Measurements from ENCODE around the gene FUT3. TPM values are rescaled to one million over a fixed set of nuclear protein-coding genes. Genes with fewer than 3 reads are reported as not detected.

The FUT3 gene
- total and polyA plus RNA-seq, 8 donors = 3.3 to 13.9 (median 7.9) TPM

DNA sequence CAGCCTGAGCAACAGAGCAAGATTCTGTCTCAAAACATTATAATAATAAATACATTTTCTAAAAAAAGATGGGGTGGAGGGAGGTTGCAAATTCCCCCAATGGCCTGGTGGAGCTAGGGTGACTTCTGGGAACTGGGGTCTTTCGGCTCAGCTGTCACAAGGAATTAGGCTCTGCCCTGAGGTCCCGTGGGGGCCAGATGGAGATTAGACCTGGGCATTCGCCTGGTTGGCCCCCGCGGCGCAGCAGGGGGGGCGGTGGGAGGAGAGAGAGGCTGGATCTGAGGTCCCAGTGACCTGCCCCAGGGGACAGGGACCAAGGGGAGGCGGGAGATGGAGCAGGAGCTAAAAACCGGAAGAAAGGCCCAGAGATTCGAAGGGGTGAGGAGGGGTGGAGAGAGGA, 26.5 kb downstream of the FUT3 start:
- Histone ChIP-seq H3K36me3 (no peaks in the 10 kb centered on the region), H3K27me3 (no peaks in the 10 kb centered on the region), H3K27ac (no peak overlapping the region), H3K9me3 (no peaks in the 10 kb centered on the region), H3K4me1 (peaks cover 6 to 18% (median 6%) of the 10 kb centered on the region in 3 donors), H3K4me3 (no peak overlapping the region)
- FAIRE-seq = no peak
- no peak for ATAC-seq
- TF ChIP-seq, protein P1, sequence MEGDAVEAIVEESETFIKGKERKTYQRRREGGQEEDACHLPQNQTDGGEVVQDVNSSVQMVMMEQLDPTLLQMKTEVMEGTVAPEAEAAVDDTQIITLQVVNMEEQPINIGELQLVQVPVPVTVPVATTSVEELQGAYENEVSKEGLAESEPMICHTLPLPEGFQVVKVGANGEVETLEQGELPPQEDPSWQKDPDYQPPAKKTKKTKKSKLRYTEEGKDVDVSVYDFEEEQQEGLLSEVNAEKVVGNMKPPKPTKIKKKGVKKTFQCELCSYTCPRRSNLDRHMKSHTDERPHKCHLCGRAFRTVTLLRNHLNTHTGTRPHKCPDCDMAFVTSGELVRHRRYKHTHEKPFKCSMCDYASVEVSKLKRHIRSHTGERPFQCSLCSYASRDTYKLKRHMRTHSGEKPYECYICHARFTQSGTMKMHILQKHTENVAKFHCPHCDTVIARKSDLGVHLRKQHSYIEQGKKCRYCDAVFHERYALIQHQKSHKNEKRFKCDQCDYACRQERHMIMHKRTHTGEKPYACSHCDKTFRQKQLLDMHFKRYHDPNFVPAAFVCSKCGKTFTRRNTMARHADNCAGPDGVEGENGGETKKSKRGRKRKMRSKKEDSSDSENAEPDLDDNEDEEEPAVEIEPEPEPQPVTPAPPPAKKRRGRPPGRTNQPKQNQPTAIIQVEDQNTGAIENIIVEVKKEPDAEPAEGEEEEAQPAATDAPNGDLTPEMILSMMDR (IDR thresholded peaks at IDR 0.05) = no peak
- WGBS, 2 donors = 90 to 91% methylated on average over 9 to 10 of the region's 10 CpGs
- DNase-seq = no peak
- intact Hi-C loops (cut with DNase I) = no loop called here

DNA sequence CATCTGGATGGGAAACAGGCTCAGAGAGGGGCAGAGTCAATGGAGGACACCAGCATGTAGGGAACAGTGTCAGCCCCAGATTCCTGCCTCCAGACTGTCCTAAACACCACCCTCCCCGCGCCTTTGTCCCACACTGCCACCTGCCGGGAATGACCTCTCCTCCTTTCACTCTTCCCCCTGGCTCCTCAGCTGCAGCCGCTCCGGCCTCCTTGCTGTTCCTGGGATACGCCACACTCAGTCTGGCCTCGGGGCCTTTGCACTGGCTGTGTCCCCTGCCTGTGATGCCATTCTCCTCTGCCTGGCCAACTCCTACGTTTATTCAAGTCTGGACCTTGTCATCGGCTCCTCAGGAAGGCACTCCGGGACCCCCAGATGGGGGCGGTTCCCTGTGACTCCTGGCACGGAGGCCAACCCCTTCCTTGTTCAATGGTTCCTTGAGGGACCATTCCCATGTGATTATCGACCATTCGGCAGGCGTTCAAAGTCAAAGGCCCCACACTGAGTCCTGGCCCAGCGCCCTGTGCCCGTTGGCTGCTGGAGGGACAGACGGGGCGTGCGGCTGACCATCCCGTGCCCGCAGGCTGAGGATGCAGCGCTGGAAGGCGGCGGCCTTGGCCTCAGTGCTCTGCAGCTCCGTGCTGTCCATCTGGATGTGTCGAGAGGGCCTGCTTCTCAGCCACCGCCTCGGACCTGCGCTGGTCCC, 27.5 kb downstream of the FUT3 start:
- WGBS, 2 donors = 75 to 78% methylated on average over 30 of the region's 30 CpGs
- Histone ChIP-seq H3K36me3 (no peaks in the 10 kb centered on the region), H3K4me3 (no peak overlapping the region), H3K27me3 (no peaks in the 10 kb centered on the region), H3K4me1 (peaks cover 6 to 14% (median 6%) of the 10 kb centered on the region in 3 donors), H3K9me3 (no peaks in the 10 kb centered on the region), H3K27ac (no peak overlapping the region)
- no peak for ATAC-seq
- intact Hi-C loops (cut with DNase I) = no loop called here
- TF ChIP-seq, protein P1 (IDR thresholded peaks at IDR 0.05) = no peak
- FAIRE-seq = no peak
- peak in 2 of 6 donors; percentile 34 to 62 for DNase-seq

DNA sequence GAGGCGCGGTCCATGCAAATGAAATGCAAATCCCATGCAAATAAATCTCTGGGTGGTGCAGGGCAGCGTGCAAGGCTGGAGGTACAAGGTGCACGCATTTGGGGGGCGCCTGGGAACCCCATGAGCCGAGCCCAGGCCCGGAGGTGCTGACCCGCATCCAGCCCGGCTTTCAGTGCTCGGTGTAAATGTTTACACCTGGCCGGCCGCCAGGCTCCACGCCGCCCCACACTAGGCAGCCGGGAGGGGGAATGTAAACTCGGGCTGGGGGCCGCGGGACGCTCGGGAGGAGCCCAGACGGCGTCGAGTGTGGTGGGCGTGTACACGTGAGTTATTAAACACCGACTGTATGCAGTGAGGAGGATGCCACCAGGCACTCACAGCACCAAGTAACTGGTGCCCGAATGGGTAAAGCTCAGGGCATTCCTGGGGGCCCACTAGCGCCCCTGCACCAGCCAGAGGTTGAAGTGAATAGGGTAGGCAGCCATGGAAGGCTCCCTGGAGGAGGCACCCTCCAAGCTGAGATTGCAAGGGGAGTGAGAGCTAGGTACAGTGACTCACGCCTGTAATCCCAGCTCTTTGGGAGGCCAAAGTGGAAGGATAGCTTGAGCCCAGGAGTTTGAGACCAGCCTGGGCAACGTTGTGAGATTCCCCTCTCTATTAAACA, 28.9 kb downstream of the FUT3 start:
- ATAC-seq (peak; percentile 9 to 28 (median 20)), FAIRE-seq (no peak), DNase-seq (peak in 3 of 6 donors; percentile 65 to 84 (median 77))
- TF ChIP-seq, protein P1 (IDR thresholded peaks at IDR 0.05) = no peak
- Histone ChIP-seq H3K9me3 (no peaks in the 10 kb centered on the region), H3K27ac (no peak overlapping the region), H3K4me3 (no peak overlapping the region), H3K36me3 (no peaks in the 10 kb centered on the region), H3K27me3 (no peaks in the 10 kb centered on the region), H3K4me1 (peaks cover 6 to 12% (median 6%) of the 10 kb centered on the region in 3 donors)
- intact Hi-C loops (cut with DNase I) = no loop called here
- 12 to 17% methylated on average over 30 of the region's 30 CpGs for WGBS, 2 donors

DNA sequence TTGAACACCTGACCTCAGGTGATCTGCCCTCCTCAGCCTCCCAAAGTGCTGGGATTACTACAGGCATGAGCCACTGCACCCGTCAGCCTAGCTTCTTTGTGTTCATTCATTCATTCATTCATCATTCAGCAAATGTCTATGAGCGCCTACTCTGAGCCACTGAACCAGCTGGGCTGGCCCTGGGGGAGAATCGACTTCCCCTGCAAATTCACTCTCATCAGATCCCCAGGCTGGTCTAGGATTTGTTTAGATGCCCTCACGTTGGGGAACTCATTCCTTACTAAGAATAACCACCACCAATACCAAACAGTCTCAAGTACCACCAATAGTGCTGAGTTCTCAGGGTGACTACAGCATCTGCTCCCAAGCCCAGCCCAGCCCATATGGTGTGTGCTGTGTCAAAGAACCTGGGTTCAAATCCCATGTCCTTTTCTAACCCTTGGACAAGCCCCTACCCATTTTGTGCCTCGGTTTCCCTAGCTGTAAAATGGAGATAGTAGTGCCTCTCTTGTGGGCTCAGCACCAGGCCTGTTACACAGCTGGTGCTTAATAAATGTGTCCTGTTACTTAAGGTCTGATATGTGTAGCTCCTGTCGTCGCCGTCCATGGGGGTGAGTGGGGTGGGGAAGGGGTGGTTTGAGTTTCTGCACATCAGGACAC, 29.6 kb downstream of the FUT3 start:
- FAIRE-seq (no peak), ATAC-seq (no peak), DNase-seq (no peak)
- Histone ChIP-seq H3K4me1 (peaks cover 6% of the 10 kb centered on the region in 3 donors), H3K9me3 (no peaks in the 10 kb centered on the region), H3K27me3 (no peaks in the 10 kb centered on the region), H3K27ac (no peak overlapping the region), H3K4me3 (no peak overlapping the region), H3K36me3 (no peaks in the 10 kb centered on the region)
- intact Hi-C loops (cut with DNase I) = no loop called here
- WGBS, 2 donors = 42 to 46% methylated on average over 8 of the region's 8 CpGs
- TF ChIP-seq, protein P1 (IDR thresholded peaks at IDR 0.05) = no peak
